GM19463 (cell line): ENCODE data around the gene MAGI1.

Experiments used
- ATAC-seq: cut with Tn5 transposase; IDR thresholded peaks from one replicate; pipeline ENCODE4 v1.9.1; 2021; ENCODE audit warnings: mild to moderate bottlenecking, moderate library complexity; ENCODE audit not compliant: unreplicated experiment

MAGI1 gene

GRCh38 chr3:65950340-65951326 lies 88.1 kb downstream of the MAGI1 start:
- ATAC-seq = no peak

GRCh38 chr3:65948841-65949573 lies 89.7 kb downstream of the MAGI1 start:
- no peak for ATAC-seq

- ATAC-seq = no peak
Measured at GRCh38 chr3:65946438-65946837, 92.3 kb downstream of the MAGI1 start.

- no peak for ATAC-seq
Measured at GRCh38 chr3:65945953-65946352, 92.8 kb downstream of the MAGI1 start.

GRCh38 chr3:65945480-65945879 lies 93.2 kb downstream of the MAGI1 start:
- ATAC-seq = no peak

GRCh38 chr3:65944252-65944651 lies 94.5 kb downstream of the MAGI1 start:
- ATAC-seq = no peak

- ATAC-seq = no peak
Measured at GRCh38 chr3:65939801-65940246, 98.9 kb downstream of the MAGI1 start.

- ATAC-seq = no peak
Measured at GRCh38 chr3:65939184-65939583, 99.5 kb downstream of the MAGI1 start.

- no peak for ATAC-seq
Measured at GRCh38 chr3:65938676-65939075, 100.0 kb downstream of the MAGI1 start.

GRCh38 chr3:65938147-65938546 lies 100.6 kb downstream of the MAGI1 start:
- no peak for ATAC-seq

GRCh38 chr3:65936908-65937638 lies 101.6 kb downstream of the MAGI1 start:
- ATAC-seq = no peak

GRCh38 chr3:65935724-65936123 lies 103.0 kb downstream of the MAGI1 start:
- ATAC-seq = no peak

GRCh38 chr3:65930648-65931047 lies 108.1 kb downstream of the MAGI1 start:
- no peak for ATAC-seq

- ATAC-seq = no peak
Measured at GRCh38 chr3:65928110-65928509, 110.6 kb downstream of the MAGI1 start.

GRCh38 chr3:65927576-65927975 lies 111.1 kb downstream of the MAGI1 start:
- ATAC-seq = no peak

GRCh38 chr3:65925254-65925954 lies 113.3 kb downstream of the MAGI1 start:
- ATAC-seq = no peak

GRCh38 chr3:65924762-65925161 lies 114.0 kb downstream of the MAGI1 start:
- no peak for ATAC-seq

GRCh38 chr3:65922441-65922840 lies 116.3 kb downstream of the MAGI1 start:
- ATAC-seq = no peak

- ATAC-seq = no peak
Measured at GRCh38 chr3:65919826-65920225, 118.9 kb downstream of the MAGI1 start.

GRCh38 chr3:65915477-65915876 lies 123.2 kb downstream of the MAGI1 start:
- ATAC-seq = no peak
